ENCODE data around the gene PANK1. TPM values are rescaled to one million over a fixed set of nuclear protein-coding genes. Genes with fewer than 3 reads are reported as not detected.
A peak's percentile ranks its signal among the peaks of the same experiment; 100 is the strongest.
"Not testable (repeated sequence)": the region's sequence is repeated elsewhere in the genome, so short reads cannot be mapped to it uniquely, and the experiment has no call there.

PANK1 gene
- polyA plus RNA-seq, 1 donor from 2014 or later: 0.86 TPM

- H3K4me3 Mint-ChIP-seq: no peak overlapping the region
- H3K9me3 Mint-ChIP-seq: no peaks in the 10 kb centered on the region
- no peak overlapping the region for H3K27ac Mint-ChIP-seq
- peaks cover 0 to 2% (median 0%) of the 10 kb centered on the region in 3 donors for H3K4me1 Mint-ChIP-seq
- peaks cover 3% of the 10 kb centered on the region for H3K27me3 Mint-ChIP-seq
- H3K36me3 Mint-ChIP-seq: no peaks in the 10 kb centered on the region
Observed at GRCh38 chr10:89554433-89554832, 90.6 kb downstream of the PANK1 start.

GRCh38 chr10:89553064-89553734 is 91.8 kb downstream of the PANK1 start:
- Mint-ChIP-seq H3K27ac (no peak overlapping the region), H3K4me3 (no peak overlapping the region), H3K4me1 (peaks cover 0 to 2% (median 0%) of the 10 kb centered on the region in 3 donors), H3K36me3 (no peaks in the 10 kb centered on the region), H3K27me3 (peaks cover 6% of the 10 kb centered on the region), H3K9me3 (no peaks in the 10 kb centered on the region)

- Mint-ChIP-seq H3K27me3 (peaks cover 8% of the 10 kb centered on the region), H3K4me1 (peaks cover 0 to 2% (median 2%) of the 10 kb centered on the region in 3 donors), H3K9me3 (no peaks in the 10 kb centered on the region), H3K27ac (no peak overlapping the region), H3K4me3 (no peak overlapping the region), H3K36me3 (no peaks in the 10 kb centered on the region)
Observed at GRCh38 chr10:89552213-89552612, 92.8 kb downstream of the PANK1 start.

GRCh38 chr10:89550509-89550908 is 94.5 kb downstream of the PANK1 start:
- peaks cover 5% of the 10 kb centered on the region for H3K27me3 Mint-ChIP-seq
- H3K4me1 Mint-ChIP-seq: peaks cover 0 to 2% (median 2%) of the 10 kb centered on the region in 3 donors
- no peak overlapping the region for H3K27ac Mint-ChIP-seq

GRCh38 chr10:89549510-89549909 is 95.5 kb downstream of the PANK1 start:
- Mint-ChIP-seq H3K9me3 (peaks cover 1 to 4% (median 4%) of the 10 kb centered on the region in 3 donors), H3K27ac (no peak overlapping the region), H3K27me3 (peaks cover 5% of the 10 kb centered on the region), H3K4me1 (peaks cover 0 to 2% (median 2%) of the 10 kb centered on the region in 3 donors), H3K36me3 (no peaks in the 10 kb centered on the region), H3K4me3 (no peak overlapping the region)

More at GRCh38 chr10:89550509-89550908, 94.5 kb downstream of the PANK1 start:
- Mint-ChIP-seq H3K9me3 (peaks cover 1 to 3% (median 2%) of the 10 kb centered on the region in 3 donors), H3K4me3 (no peak overlapping the region), H3K36me3 (no peaks in the 10 kb centered on the region)

GRCh38 chr10:89548673-89549072 is 96.4 kb downstream of the PANK1 start:
- H3K4me3 Mint-ChIP-seq: no peak overlapping the region
- H3K36me3 Mint-ChIP-seq: no peaks in the 10 kb centered on the region
- peaks cover 1 to 4% (median 4%) of the 10 kb centered on the region in 3 donors for H3K9me3 Mint-ChIP-seq
- H3K4me1 Mint-ChIP-seq: peaks cover 0 to 2% (median 2%) of the 10 kb centered on the region in 3 donors
- H3K27ac Mint-ChIP-seq: no peak overlapping the region
- peaks cover 5% of the 10 kb centered on the region for H3K27me3 Mint-ChIP-seq

GRCh38 chr10:89547853-89548513 is 97.1 kb downstream of the PANK1 start:
- Mint-ChIP-seq H3K36me3 (no peaks in the 10 kb centered on the region), H3K4me3 (no peak overlapping the region), H3K9me3 (peaks cover 1 to 4% (median 4%) of the 10 kb centered on the region in 3 donors), H3K27me3 (peaks cover 5% of the 10 kb centered on the region), H3K4me1 (peaks cover 0 to 2% (median 2%) of the 10 kb centered on the region in 3 donors), H3K27ac (no peak overlapping the region)

GRCh38 chr10:89546651-89547050 is 98.4 kb downstream of the PANK1 start:
- H3K4me1 Mint-ChIP-seq, H3K4me3 Mint-ChIP-seq, H3K9me3 Mint-ChIP-seq, H3K27ac Mint-ChIP-seq, H3K27me3 Mint-ChIP-seq, H3K36me3 Mint-ChIP-seq: not testable (repeated sequence)

- no peaks in the 10 kb centered on the region for H3K36me3 Mint-ChIP-seq
- no peak overlapping the region for H3K27ac Mint-ChIP-seq
- H3K4me3 Mint-ChIP-seq: no peak overlapping the region
- H3K9me3 Mint-ChIP-seq: peaks cover 1 to 4% (median 4%) of the 10 kb centered on the region in 3 donors
- H3K4me1 Mint-ChIP-seq: peaks cover 0 to 2% (median 0%) of the 10 kb centered on the region in 3 donors
- peaks cover 18% of the 10 kb centered on the region for H3K27me3 Mint-ChIP-seq
Observed at GRCh38 chr10:89543841-89544240, 101.2 kb downstream of the PANK1 start.

GRCh38 chr10:89540420-89540949 is 104.6 kb downstream of the PANK1 start:
- peaks cover 23% of the 10 kb centered on the region for H3K27me3 Mint-ChIP-seq
- H3K9me3 Mint-ChIP-seq: peaks cover 0 to 2% (median under 1%) of the 10 kb centered on the region in 3 donors
- peaks cover 0 to 3% (median 2%) of the 10 kb centered on the region in 3 donors for H3K4me1 Mint-ChIP-seq
- H3K4me3 Mint-ChIP-seq: no peak overlapping the region
- no peaks in the 10 kb centered on the region for H3K36me3 Mint-ChIP-seq
- H3K27ac Mint-ChIP-seq: no peak overlapping the region

- peaks cover 8 to 9% (median 9%) of the 10 kb centered on the region in 3 donors for H3K4me1 Mint-ChIP-seq
- H3K4me3 Mint-ChIP-seq: no peak overlapping the region
- no peaks in the 10 kb centered on the region for H3K9me3 Mint-ChIP-seq
- H3K27ac Mint-ChIP-seq: no peak overlapping the region
- H3K27me3 Mint-ChIP-seq: peaks cover 41% of the 10 kb centered on the region
- H3K36me3 Mint-ChIP-seq: no peaks in the 10 kb centered on the region
Observed at GRCh38 chr10:89537364-89537763, 107.7 kb downstream of the PANK1 start.

GRCh38 chr10:89536013-89536354 is 109.1 kb downstream of the PANK1 start:
- peak overlapping the region in 1 of 4 donors; percentile 23 for H3K4me3 Mint-ChIP-seq
- H3K27ac Mint-ChIP-seq: no peak overlapping the region
- H3K36me3 Mint-ChIP-seq: no peaks in the 10 kb centered on the region
- peaks cover 45% of the 10 kb centered on the region for H3K27me3 Mint-ChIP-seq
- H3K4me1 Mint-ChIP-seq: peaks cover 8 to 9% (median 9%) of the 10 kb centered on the region in 3 donors
- H3K9me3 Mint-ChIP-seq: no peaks in the 10 kb centered on the region

GRCh38 chr10:89535171-89536012 is 109.7 kb downstream of the PANK1 start, which contains the start of gene SLC16A12:
SLC16A12 (minus strand) TSS chr10:89535594; CDS start chr10:89462578, 73,016 bp downstream.
- Mint-ChIP-seq H3K36me3 (no peaks in the 10 kb centered on the region), H3K4me3 (peak within 1 kb of the TSS in 1 of 4 donors; percentile 23), H3K27me3 (peaks cover 42% of the 10 kb centered on the region), H3K9me3 (no peaks in the 10 kb centered on the region), H3K4me1 (peaks cover 8 to 9% (median 9%) of the 10 kb centered on the region in 3 donors), H3K27ac (no peak within 1 kb of the TSS)

- Mint-ChIP-seq H3K36me3 (no peaks in the 10 kb centered on the region), H3K4me1 (peaks cover 8 to 9% (median 9%) of the 10 kb centered on the region in 3 donors), H3K27me3 (peaks cover 40% of the 10 kb centered on the region), H3K9me3 (no peaks in the 10 kb centered on the region), H3K4me3 (no peak overlapping the region), H3K27ac (no peak overlapping the region)
Observed at GRCh38 chr10:89534826-89535166, 110.2 kb downstream of the PANK1 start.
